DMS153 treated with DMSO at 0.1 percent for 48 hours (cell line): ENCODE results near the gene LASP1.
"Not testable (repeated sequence)": the region's sequence is repeated elsewhere in the genome, so short reads cannot be mapped to it uniquely, and the experiment has no call there.

Experiments used
- DNase-seq: peaks from one replicate; lab custom pipeline; 2025; ENCODE audit not compliant: unreplicated experiment; lab: John Stamatoyannopoulos, UW

The LASP1 gene

GRCh38 chr17:38925263-38925995 is 55.6 kb downstream of the LASP1 start, which contains the start of gene LASP1NB:
Gene LASP1NB (plus strand): TSS chr17:38925614.
- no peak for DNase-seq

DNA sequence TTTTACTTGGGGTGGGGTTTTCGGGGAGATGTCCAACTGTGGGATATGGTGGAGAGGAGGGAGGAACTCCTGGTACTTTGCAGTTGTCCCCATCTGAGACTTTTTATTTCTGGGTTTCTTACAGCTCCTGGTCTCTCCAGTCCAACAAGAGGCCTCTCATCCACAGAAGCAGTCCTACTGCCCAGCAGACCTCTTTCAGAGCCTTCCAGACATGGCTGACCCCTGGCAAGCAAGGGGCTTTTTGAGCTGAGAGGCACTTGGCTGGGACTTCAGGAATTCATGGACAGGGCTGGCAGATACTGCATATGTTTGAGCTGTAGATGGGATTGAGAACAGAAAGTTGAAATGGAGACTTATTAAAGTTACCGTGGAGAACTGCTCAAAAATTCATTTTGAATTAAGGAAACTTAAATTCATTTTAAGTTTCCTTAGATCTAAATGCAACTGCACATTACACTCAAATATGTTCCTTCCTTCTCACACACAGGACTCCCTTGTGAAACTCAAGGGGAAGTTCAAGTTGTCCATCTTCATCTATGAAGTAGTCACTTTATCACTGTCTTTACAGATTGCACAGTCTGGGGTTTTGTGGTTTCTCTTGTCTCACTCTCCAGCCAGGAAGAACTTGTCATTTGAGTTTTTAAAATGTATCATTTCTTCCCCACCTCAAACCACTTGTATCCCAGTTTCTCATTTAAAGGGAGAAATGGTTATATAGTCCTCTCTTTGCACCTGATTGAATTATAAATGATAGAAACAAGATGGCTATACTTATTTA is 56.6 kb downstream of the LASP1 start:
- DNase-seq = no peak

DNA sequence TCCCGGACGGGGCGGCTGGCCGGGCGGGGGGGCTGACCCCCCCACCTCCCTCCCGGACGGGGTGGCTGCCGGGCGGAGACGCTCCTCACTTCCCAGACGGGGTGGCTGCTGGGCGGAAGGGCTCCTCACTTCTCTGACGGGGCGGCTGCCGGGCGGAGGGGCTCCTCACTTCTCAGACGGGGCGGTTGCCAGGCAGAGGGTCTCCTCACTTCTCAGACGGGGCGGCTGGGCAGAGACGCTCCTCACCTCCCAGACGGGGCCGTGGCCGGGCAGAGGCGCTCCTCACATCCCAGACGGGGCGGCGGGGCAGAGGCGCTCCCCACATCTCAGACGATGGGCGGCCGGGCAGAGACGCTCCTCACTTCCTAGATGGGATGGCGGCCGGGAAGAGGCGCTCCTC is 60.9 kb downstream of the LASP1 start:
- DNase-seq = not testable (repeated sequence)

DNA sequence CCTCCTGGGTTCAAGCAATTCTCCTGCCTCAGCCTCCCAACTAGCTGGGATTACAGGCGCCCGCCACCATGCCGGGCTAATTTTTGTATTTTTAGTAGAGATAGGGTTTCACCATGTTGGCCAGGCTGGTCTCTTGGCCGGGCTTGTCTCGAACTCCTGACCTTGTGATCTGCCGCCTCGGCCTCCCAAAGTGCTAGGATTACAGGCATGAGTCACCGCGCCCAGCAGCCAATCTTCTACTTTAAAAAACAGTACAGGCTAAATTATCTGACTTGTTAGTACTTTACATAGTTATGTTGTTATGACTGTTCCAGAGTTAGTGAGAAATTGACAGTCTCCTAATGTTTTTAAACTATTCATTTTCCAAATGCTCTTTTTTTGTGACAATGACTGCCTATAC is 64.1 kb downstream of the LASP1 start:
- not testable (repeated sequence) for DNase-seq

DNA sequence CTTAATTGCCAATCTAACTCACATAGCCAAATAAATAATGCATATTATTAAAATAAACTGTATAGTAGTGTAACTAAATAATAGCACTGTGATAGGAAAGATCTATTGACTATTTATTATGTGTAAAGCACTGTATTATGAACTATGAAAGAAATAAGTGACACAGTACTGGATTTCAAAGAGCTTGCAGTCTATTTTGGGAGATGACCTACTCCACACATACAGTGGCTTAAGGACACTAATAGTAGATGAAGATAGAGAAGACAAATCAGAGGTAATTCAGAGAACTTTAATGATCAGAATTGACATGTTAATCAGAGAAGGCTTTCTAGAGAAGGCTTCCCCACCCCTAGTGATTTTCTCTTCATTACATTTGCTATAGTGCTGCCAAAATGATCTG is 70.1 kb downstream of the LASP1 start:
- DNase-seq = no peak

- DNase-seq = no peak
Measured at GRCh38 chr17:38940404-38940803, 70.5 kb downstream of the LASP1 start.

DNA sequence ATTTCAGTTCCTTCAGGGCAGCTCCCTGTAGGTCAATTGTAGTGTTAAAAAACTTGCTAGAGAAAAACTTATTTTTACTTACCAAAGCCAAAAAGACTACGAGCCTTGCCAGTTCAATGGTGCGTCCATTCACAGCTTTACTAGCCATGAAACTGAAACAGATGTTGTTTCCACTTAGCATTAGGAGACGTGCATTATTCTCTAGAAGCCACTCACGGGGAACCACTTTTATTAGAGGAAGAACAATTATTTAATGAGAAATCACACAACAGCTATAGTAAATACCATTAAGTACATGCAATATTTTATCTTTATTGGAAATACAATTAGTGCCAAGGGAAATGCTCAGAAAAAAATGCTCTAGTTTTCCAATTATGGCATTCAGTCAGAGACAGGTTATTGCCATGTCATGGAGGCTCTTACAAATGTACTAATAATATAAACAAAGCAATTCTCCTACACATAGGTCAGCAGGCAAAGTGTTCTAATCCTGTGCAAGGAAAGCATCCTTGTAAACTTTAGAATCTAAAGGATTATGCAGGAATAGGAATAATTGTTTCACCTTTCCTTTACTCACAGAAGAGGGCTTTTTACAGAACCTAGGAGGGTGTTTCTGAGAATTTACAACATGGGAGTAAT is 73.0 kb downstream of the LASP1 start:
- DNase-seq = peak; percentile 23

- no peak for DNase-seq
Measured at GRCh38 chr17:38943607-38944006, 73.7 kb downstream of the LASP1 start.

- no peak for DNase-seq
Measured at GRCh38 chr17:38947189-38947588, 77.3 kb downstream of the LASP1 start.

GRCh38 chr17:38953800-38954199 is 83.9 kb downstream of the LASP1 start:
- DNase-seq = not testable (repeated sequence)

GRCh38 chr17:38958326-38958725 is 88.5 kb downstream of the LASP1 start:
- DNase-seq = no peak

- DNase-seq = no peak
Measured at GRCh38 chr17:38958756-38959155, 88.9 kb downstream of the LASP1 start.

DNA sequence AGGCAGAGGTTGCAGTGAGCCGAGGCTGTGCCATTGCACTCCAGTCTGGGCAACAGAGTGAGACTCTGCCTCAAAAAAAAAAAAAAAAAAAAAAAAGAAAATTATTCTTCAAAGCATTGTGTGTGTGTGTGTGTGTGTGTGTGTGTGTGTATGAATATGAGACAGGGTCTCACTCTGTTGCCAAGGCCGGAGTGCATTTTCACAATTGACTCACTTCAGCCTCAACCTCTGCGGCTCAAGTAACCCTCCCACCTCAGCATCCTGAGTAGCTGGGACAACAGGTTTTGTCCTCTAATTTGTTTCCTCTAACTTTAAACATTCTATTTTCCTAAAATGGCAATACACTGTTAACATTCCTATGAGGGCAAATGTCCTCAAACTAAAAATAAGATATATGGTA is 89.7 kb downstream of the LASP1 start:
- no peak for DNase-seq

DNA sequence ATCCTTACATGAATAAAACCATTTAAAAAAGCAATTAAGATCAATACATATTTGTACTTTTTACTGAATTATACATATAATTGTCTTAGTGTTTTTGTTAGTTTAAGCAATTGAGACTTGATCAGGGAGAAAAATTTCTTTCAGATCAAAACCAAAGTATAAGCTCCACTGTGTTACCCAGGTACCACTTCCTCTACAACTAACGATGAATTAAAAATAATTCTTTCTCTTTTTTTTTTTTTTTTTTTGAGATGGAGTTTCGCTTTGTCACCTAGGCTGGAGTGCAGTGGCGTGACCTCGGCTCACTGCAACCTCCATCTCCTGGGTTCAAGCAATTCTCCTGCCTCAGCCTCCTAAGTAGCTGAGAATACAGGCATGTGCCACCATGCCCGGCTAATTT is 90.5 kb downstream of the LASP1 start:
- DNase-seq = no peak

- no peak for DNase-seq
Measured at GRCh38 chr17:38961413-38961812, 91.6 kb downstream of the LASP1 start.

DNA sequence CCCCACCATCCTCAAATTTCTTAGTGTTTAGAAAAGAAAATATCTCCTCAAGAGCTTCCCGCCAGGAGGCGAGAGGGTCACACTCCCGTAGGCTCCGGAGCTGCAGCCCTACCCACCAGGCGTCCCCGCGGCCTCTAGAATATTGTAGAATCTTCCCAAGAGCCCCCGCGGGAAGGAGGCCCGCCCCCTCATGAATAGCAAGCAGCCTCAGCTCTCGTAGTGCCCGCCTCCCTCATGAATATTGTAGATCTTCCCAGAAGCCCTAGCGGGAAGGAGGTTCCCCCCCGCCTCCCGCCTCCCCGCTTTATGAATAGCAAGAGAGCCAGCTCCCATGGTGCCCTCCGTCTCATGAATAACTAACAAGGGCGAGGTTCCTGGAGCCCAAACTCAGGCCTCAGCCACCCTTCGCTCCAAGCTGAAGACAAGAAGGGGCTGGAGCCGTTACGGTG is 97.5 kb downstream of the LASP1 start, which contains the start of gene FBXO47:
TSS of gene FBXO47 (minus strand) at position 114 of the 449 bp plus-strand sequence. CDS start 4,378 bp downstream, outside the sequence.
- no peak for DNase-seq

DNA sequence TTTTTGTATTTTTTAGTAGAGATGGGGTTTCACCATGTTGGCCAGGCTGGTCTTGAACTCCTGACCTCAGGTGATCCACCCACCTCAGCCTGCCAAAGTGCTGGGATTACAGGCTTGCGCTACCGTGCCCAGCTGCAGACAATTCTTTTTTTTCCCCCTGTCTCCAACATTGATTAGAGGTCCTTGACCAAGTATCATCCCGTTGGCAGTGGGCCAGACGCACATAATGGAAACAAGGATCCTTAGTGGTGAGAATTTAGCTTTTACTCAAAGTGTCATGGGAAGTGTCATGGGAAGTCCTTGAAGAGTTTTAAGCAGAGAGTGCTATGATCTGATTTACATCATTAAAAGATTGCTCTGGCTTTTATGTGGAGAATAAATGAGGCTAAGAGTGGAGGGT is 99.4 kb downstream of the LASP1 start:
- no peak for DNase-seq

GRCh38 chr17:38970128-38970527 is 100.3 kb downstream of the LASP1 start:
- DNase-seq = no peak

DNA sequence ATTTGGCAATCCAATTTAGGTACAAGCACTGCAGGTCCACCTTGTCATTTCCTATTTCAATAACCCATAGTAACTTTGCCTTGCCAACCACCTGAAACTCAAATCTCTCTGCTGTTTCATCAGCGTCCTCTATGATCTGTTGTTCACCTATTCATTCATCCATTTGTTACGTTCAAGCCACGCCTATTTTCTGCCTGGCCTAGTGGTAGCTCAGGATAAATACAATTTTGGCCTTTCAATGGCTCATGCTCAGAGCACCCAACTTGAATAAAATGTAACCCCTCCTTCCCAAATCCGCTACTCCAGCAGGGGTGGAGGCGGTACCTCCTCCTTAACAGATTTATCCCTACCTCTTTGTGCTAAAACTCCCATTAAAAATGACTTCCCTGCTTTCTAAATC is 100.9 kb downstream of the LASP1 start:
- DNase-seq = no peak
